Astrocyte of the spinal cord (primary cell): ENCODE measurements around the gene DLST.
A peak's percentile ranks its signal among the peaks of the same experiment; 100 is the strongest.

Experiments
- DNase-seq: peaks from one replicate; pipeline ENCODE4 v3.0.0; 2011; ENCODE audit warnings: low read depth, low spot score
- H3K4me3 ChIP-seq: 2 replicates; pipeline ENCODE4 v1.5.1; 2011; ENCODE audit warnings: low read depth, mild to moderate bottlenecking, low read length, moderate library complexity
- in situ Hi-C: cut with HindIII; loops from 2 replicates; pipeline ENCODE4 v1.10.0; 2017; ENCODE audit warnings: low sequenced_read_pairs
- TF ChIP-seq, protein P1 (sequence below): IDR thresholded peaks from 2 replicates; pipeline ENCODE4 v1.5.1; 2012; ENCODE audit warnings: low read depth, mild to moderate bottlenecking, low read length, inconsistent platforms

DLST gene

GRCh38 chr14:74840603-74841030, 41.1 kb upstream of the DLST start:
- TF ChIP-seq, protein P1, sequence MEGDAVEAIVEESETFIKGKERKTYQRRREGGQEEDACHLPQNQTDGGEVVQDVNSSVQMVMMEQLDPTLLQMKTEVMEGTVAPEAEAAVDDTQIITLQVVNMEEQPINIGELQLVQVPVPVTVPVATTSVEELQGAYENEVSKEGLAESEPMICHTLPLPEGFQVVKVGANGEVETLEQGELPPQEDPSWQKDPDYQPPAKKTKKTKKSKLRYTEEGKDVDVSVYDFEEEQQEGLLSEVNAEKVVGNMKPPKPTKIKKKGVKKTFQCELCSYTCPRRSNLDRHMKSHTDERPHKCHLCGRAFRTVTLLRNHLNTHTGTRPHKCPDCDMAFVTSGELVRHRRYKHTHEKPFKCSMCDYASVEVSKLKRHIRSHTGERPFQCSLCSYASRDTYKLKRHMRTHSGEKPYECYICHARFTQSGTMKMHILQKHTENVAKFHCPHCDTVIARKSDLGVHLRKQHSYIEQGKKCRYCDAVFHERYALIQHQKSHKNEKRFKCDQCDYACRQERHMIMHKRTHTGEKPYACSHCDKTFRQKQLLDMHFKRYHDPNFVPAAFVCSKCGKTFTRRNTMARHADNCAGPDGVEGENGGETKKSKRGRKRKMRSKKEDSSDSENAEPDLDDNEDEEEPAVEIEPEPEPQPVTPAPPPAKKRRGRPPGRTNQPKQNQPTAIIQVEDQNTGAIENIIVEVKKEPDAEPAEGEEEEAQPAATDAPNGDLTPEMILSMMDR = no peak
- in situ Hi-C loops = no loop called here
- no peak for DNase-seq
- H3K4me3 ChIP-seq = no peak overlapping the region

DNA sequence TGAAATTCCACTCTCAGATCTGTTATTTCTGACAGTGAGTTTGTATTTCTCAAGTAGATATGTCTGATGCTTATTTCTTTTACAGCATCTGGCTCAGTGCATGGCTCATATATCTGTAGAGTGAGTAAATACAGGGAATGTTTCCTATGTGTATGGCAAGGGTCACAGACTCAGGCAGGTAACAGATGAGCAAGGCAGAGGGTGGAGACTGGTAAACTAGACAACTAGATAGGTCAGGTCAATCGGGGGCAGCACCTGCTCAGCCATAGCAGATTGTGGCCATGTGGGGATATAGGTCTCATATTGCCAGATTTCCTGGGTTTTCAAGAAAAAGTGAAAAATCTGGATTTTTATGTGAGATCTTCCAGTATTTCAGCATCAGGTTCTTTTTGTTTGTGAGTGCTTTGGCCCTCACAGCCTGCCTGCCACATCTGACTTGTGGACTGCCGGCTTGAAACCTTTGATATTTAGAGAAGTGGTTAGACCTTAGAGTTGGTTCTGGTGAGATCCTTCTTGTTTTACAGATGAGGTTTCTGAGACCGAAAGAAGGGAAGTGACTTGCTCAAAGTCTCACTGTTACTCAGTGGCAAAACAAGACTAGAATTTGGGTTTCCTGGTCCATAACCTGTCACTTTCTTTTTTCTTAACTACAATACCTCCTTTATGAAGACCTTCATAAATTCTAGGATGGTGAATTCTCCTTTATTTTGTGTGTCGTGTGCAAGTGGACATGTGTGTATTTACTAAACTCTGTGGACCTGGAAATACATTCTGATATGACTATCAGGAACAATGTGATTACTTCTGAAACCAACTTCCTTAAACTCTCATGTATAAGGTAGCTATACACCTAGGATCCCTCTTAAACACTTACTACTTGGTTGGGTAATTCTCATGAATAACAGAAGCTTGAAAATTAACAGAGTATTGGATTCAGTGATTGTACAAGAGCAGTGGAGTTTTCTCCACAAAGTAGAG, 40.2 kb upstream of the DLST start:
- in situ Hi-C loops = no loop called here
- TF ChIP-seq, protein P1 = no peak
- H3K4me3 ChIP-seq = no peak overlapping the region
- DNase-seq = no peak

GRCh38 chr14:74843653-74844052, 38.1 kb upstream of the DLST start:
- TF ChIP-seq, protein P1 = no peak
- in situ Hi-C loops = no loop called here
- peak; percentile 35 for DNase-seq
- H3K4me3 ChIP-seq = no peak overlapping the region

GRCh38 chr14:74846168-74846567, 35.5 kb upstream of the DLST start:
- TF ChIP-seq, protein P1 = no peak
- no peak overlapping the region for H3K4me3 ChIP-seq
- in situ Hi-C loops = no loop called here
- DNase-seq = peak; percentile 64

DNA sequence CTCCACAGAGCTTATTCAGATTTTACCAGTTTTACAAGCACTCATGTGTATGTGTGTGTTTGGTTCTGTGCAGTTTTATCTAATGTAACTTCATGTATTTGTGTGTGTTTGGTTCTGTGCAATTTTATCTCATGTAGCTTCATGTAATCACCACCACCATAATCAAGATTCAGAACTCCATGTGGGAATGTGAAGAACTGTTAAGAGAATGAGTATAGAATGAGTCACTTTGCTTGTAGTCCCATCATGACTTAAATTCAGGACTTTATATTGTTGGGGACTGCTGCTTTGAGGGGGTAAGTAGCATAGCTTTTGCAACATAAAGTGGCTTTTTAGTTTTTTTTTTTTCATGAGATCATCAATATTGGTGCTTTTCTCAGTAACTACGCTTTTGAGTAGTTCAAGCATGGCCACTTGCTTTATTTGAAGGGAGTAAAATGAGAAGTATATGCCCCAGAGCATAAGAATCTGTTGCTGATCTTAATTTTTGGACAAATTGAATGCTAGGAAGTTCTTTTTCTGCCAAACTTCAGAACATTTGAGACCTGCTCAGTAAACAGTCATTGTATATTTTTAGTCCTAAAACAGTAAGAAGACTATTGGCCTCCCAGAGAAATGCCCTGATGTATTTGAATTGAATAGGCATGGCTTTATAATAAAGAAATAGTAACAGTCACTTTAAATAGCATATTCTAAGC, 34.6 kb upstream of the DLST start:
- DNase-seq = peak; percentile 62
- TF ChIP-seq, protein P1 = no peak
- no peak overlapping the region for H3K4me3 ChIP-seq
- in situ Hi-C loops = no loop called here

- no peak for DNase-seq
- TF ChIP-seq, protein P1 = no peak
- in situ Hi-C loops = no loop called here
- no peak overlapping the region for H3K4me3 ChIP-seq
Measured at GRCh38 chr14:74848768-74849167, 32.9 kb upstream of the DLST start.
